GM12891 (cell line): ENCODE data around the gene HTT.

Experiments used
- POLR2AphosphoS5 ChIP-seq: IDR thresholded peaks from 2 replicates; pipeline ENCODE4 v1.6.1; 2011; ENCODE audit warnings: low read depth, low read length, control low read depth
- TAF1 ChIP-seq: IDR thresholded peaks from 2 replicates; pipeline ENCODE4 v1.6.1; 2011; ENCODE audit warnings: low read depth, low read length, control low read depth

GRCh38 chr4:3290476-3290875 is 216.0 kb downstream of the HTT start:
- no peak for TF ChIP-seq TAF1
- TF ChIP-seq POLR2AphosphoS5: no peak
